ENCODE measurements around the gene RHCE.
"Not testable (repeated sequence)": the region's sequence is repeated elsewhere in the genome, so short reads cannot be mapped to it uniquely, and the experiment has no call there.

DNA sequence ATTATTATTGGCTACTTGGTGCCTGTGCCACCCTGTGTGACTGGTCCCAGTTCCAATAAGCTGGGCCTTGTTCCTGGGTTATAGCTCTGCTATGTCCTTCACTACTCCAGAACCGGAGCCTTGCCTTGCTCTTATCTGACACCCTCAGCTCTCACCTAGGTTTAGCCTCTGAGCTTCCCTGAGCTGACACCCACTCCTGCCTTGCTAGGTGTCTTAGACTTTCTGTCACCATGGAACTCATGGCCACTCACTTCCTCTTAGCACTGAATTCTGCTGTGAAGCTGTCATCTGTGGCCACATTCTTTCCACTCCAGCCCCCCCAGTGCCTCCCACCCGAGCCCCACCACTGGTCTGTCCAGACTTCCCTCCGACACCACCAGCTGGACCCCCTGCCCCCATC, 30.9 kb downstream of the RHCE start:
- not testable (repeated sequence) for TF ChIP-seq CTCF, POLR2A, POLR2AphosphoS5 (IDR thresholded peaks at IDR 0.05)
